Measurements from ENCODE around the gene ADAM21. TPM values are rescaled to one million over a fixed set of nuclear protein-coding genes. Genes with fewer than 3 reads are reported as not detected.
"Not testable (repeated sequence)": the region's sequence is repeated elsewhere in the genome, so short reads cannot be mapped to it uniquely, and the experiment has no call there.

Gene ADAM21
- total RNA-seq, 1 experiment from 2014 or later, result not detected

- Histone ChIP-seq H3K79me2 (ENCODE audit: insufficient read depth, low read length) (peaks cover 4% of the 10 kb centered on the region; the same call in 1 of the 2 replicates), H2AK5ac (ENCODE audit: insufficient read length, low read length) (no peak within 1 kb of the TSS), H2BK20ac (ENCODE audit: low read depth, low read length, poor library complexity, severe bottlenecking) (no peak within 1 kb of the TSS), H3K9ac (ENCODE audit: extremely low read depth, insufficient read length, low read length) (peak within 1 kb of the TSS; percentile 77), H3K4me2 (ENCODE audit: insufficient read depth, insufficient read length, low read length) (peak within 1 kb of the TSS; percentile 73), H2AFZ (ENCODE audit: low read length) (peak within 1 kb of the TSS; percentile 89), H2BK120ac (ENCODE audit: low read depth, low read length, poor library complexity, severe bottlenecking) (no peak within 1 kb of the TSS), H3K9me3 (ENCODE audit: control insufficient read depth, low read depth, low read length) (no peaks in the 10 kb centered on the region), H4K20me1 (ENCODE audit: control insufficient read depth, insufficient read depth, insufficient read length) (no peaks in the 10 kb centered on the region), H4K5ac (ENCODE audit: insufficient read length, low read depth, low read length) (no peak within 1 kb of the TSS), H3K27ac (ENCODE audit: insufficient read length, low read depth, low read length) (peak within 1 kb of the TSS; percentile 72), H3K23ac (ENCODE audit: insufficient read length, low read depth, low read length) (no peak within 1 kb of the TSS), H3K79me1 (ENCODE audit: insufficient read depth, low read depth, low read length, poor library complexity, severe bottlenecking) (no peaks in the 10 kb centered on the region), H3K14ac (ENCODE audit: insufficient read depth, low read length) (no peak within 1 kb of the TSS), H3K27me3 (ENCODE audit: insufficient read depth, low read length) (no peaks in the 10 kb centered on the region), H4K8ac (replicated peaks; ENCODE audit: insufficient read length, low read depth, low read length) (no peak within 1 kb of the TSS), H2BK12ac (ENCODE audit: insufficient read length, low read depth, low read length) (no peak within 1 kb of the TSS), H4K91ac (ENCODE audit: insufficient read length, low read depth, low read length) (no peak within 1 kb of the TSS), H3K23me2 (ENCODE audit: insufficient read length, low read depth, low read length, poor library complexity, severe bottlenecking) (no peaks in the 10 kb centered on the region), H3K18ac (ENCODE audit: insufficient read length, low read depth, low read length) (no peak within 1 kb of the TSS), H2BK5ac (ENCODE audit: insufficient read length, low read length) (no peak within 1 kb of the TSS), H3K4ac (ENCODE audit: low read depth, low read length) (no peak within 1 kb of the TSS), H2BK15ac (ENCODE audit: low read depth, low read length) (no peak within 1 kb of the TSS), H3K4me1 (ENCODE audit: insufficient read depth, low read length) (no peaks in the 10 kb centered on the region; the same call in 1 of the 2 replicates), H3K56ac (ENCODE audit: insufficient read length, low read depth, low read length) (no peak within 1 kb of the TSS), H3T11ph (ENCODE audit: low read length) (no peak within 1 kb of the TSS)
- TF ChIP-seq CTCF (conservative IDR thresholded peaks at IDR 0.05), result no peak
- no CpG with 5 or more reads among the region's 22 CpGs for WGBS (ENCODE audit: extremely low coverage, insufficient read length, low lambda C conversion rate)
- Mint-ChIP-seq H3K4me3 (peak within 1 kb of the TSS; percentile 86 to 93), H3K4me1 (peaks cover 15 to 19% of the 10 kb centered on the region in 2 experiments), H3K27ac (peak within 1 kb of the TSS; percentile 92 to 97 (median 94)), H3K36me3 (ENCODE audit: insufficient read depth in 1 of 3, low read depth in 3 of 3) (peaks cover 0 to 2% (median 0%) of the 10 kb centered on the region in 3 experiments; a peak in 3 of 7 replicates), H3K27me3 (ENCODE audit: low read depth) (no peaks in the 10 kb centered on the region), H3K9me3 (no peaks in the 10 kb centered on the region)
- DNase-seq, result peak; percentile 88
Measured at GRCh38 chr14:70416725-70417349, 35.1 kb upstream of the ADAM21 start, which contains the start of gene SYNJ2BP. Gene SYNJ2BP, minus strand, starts transcription at chr14:70417090. Its CDS starts 127 bp downstream, at chr14:70416963.

GRCh38 chr14:70419270-70419931 is 32.6 kb upstream of the ADAM21 start:
- not testable (repeated sequence) for H3T11ph ChIP-seq (ENCODE audit: low read length); H3K79me2 ChIP-seq (ENCODE audit: insufficient read depth, low read length); H4K20me1 ChIP-seq (ENCODE audit: control insufficient read depth, insufficient read depth, insufficient read length); H3K4me3 Mint-ChIP-seq; H3K36me3 Mint-ChIP-seq (ENCODE audit: insufficient read depth in 1 of 3, low read depth in 3 of 3); H2BK20ac ChIP-seq (ENCODE audit: low read depth, low read length, poor library complexity, severe bottlenecking); H4K5ac ChIP-seq (ENCODE audit: insufficient read length, low read depth, low read length); H3K9me3 ChIP-seq (ENCODE audit: control insufficient read depth, low read depth, low read length); H3K4me2 ChIP-seq (ENCODE audit: insufficient read depth, insufficient read length, low read length); H2BK120ac ChIP-seq (ENCODE audit: low read depth, low read length, poor library complexity, severe bottlenecking); H3K18ac ChIP-seq (ENCODE audit: insufficient read length, low read depth, low read length); H3K14ac ChIP-seq (ENCODE audit: insufficient read depth, low read length); H3K27me3 Mint-ChIP-seq (ENCODE audit: low read depth); H3K4ac ChIP-seq (ENCODE audit: low read depth, low read length); H3K23ac ChIP-seq (ENCODE audit: insufficient read length, low read depth, low read length); H2AK5ac ChIP-seq (ENCODE audit: insufficient read length, low read length); H3K56ac ChIP-seq (ENCODE audit: insufficient read length, low read depth, low read length); H3K79me1 ChIP-seq (ENCODE audit: insufficient read depth, low read depth, low read length, poor library complexity, severe bottlenecking); H3K27me3 ChIP-seq (ENCODE audit: insufficient read depth, low read length); H4K91ac ChIP-seq (ENCODE audit: insufficient read length, low read depth, low read length); DNase-seq; H2BK5ac ChIP-seq (ENCODE audit: insufficient read length, low read length); H2AFZ ChIP-seq (ENCODE audit: low read length); H3K9ac ChIP-seq (ENCODE audit: extremely low read depth, insufficient read length, low read length); H4K8ac ChIP-seq (replicated peaks; ENCODE audit: insufficient read length, low read depth, low read length); H2BK12ac ChIP-seq (ENCODE audit: insufficient read length, low read depth, low read length); H2BK15ac ChIP-seq (ENCODE audit: low read depth, low read length); H3K27ac ChIP-seq (ENCODE audit: insufficient read length, low read depth, low read length); H3K23me2 ChIP-seq (ENCODE audit: insufficient read length, low read depth, low read length, poor library complexity, severe bottlenecking); H3K4me1 ChIP-seq (ENCODE audit: insufficient read depth, low read length); H3K9me3 Mint-ChIP-seq
- peak overlapping the region in 1 of 3 experiments; percentile 63; a peak in 1 of 7 replicates for H3K27ac Mint-ChIP-seq
- H3K4me1 Mint-ChIP-seq, result peaks cover 15 to 19% of the 10 kb centered on the region in 2 experiments
- WGBS (ENCODE audit: extremely low coverage, insufficient read length, low lambda C conversion rate), result no CpG with 5 or more reads among the region's 4 CpGs
